HL-60 (cell line): Measurements from ENCODE around the gene RAB26.

Source experiments
- DNase-seq, 2 experiments: peaks; one replicate each; pipeline ENCODE4 v3.0.0-alpha.2; 2010 to 2020; ENCODE audit warnings: low read depth in 1 of 2, low spot score in 1 of 2
- H3K27ac ChIP-seq: fragments of 250-450 bp; sonication (Bioruptor Pico); replicated peaks from 2 replicates; pipeline ENCODE4 v1.5.1; 2020; ENCODE audit warnings: mild to moderate bottlenecking, moderate library complexity
- H3K27me3 ChIP-seq: fragments of 250-450 bp; sonication (Bioruptor Pico); 2 replicates; pipeline ENCODE4 v1.5.1; 2021; ENCODE audit warnings: mild to moderate bottlenecking, moderate library complexity; ENCODE audit not compliant: insufficient read depth, poor library complexity, severe bottlenecking
- H3K4me3 ChIP-seq: replicated peaks from 2 replicates; pipeline ENCODE4 v1.5.1; 2011; ENCODE audit warnings: mild to moderate bottlenecking, control low read depth, low read length; ENCODE audit not compliant: insufficient read depth
- GABPA ChIP-seq: IDR thresholded peaks from 2 replicates; pipeline ENCODE4 v1.6.1; 2012; ENCODE audit warnings: low read depth
- POLR2AphosphoS5 ChIP-seq: IDR thresholded peaks from 2 replicates; pipeline ENCODE4 v1.6.1; 2012; ENCODE audit warnings: low read depth
- SPI1 ChIP-seq: IDR thresholded peaks from 2 replicates; pipeline ENCODE4 v1.6.1; 2012; ENCODE audit warnings: low read depth, mild to moderate bottlenecking, borderline replicate concordance
- TF ChIP-seq, protein P1 (sequence below): IDR thresholded peaks from 2 replicates; pipeline ENCODE4 v1.6.1; 2012; ENCODE audit warnings: low read depth; ENCODE audit not compliant: insufficient replicate concordance
- TF ChIP-seq, protein P2 (sequence below): IDR thresholded peaks from one replicate; pipeline ENCODE4 v1.5.1; 2011; ENCODE audit warnings: low read length, control low read depth, inconsistent platforms; ENCODE audit not compliant: insufficient read depth

The RAB26 gene

DNA sequence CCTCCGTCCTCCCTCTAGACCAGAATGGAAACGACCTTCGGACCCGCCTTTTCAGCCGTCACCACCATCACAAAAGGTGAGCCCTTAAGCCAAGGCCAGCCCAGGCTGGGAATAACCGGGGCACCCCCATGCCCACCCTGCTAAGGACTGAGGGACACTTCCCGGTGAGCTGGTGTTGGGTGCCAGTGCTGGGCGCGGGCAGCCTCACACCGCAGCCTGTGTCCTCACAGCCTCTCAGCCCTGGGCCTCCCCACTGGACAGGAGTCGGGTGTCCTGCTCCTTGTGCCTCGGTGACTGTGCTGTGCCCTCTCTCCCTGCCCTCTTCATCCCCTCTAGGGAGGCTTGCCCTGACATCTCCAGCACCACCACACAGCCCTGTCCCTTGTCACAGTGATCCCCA lies 17.4 kb downstream of the RAB26 start:
- Histone ChIP-seq H3K27ac (no peak overlapping the region), H3K4me3 (no peak overlapping the region), H3K27me3 (no peaks in the 10 kb centered on the region)
- TF ChIP-seq, protein P1, sequence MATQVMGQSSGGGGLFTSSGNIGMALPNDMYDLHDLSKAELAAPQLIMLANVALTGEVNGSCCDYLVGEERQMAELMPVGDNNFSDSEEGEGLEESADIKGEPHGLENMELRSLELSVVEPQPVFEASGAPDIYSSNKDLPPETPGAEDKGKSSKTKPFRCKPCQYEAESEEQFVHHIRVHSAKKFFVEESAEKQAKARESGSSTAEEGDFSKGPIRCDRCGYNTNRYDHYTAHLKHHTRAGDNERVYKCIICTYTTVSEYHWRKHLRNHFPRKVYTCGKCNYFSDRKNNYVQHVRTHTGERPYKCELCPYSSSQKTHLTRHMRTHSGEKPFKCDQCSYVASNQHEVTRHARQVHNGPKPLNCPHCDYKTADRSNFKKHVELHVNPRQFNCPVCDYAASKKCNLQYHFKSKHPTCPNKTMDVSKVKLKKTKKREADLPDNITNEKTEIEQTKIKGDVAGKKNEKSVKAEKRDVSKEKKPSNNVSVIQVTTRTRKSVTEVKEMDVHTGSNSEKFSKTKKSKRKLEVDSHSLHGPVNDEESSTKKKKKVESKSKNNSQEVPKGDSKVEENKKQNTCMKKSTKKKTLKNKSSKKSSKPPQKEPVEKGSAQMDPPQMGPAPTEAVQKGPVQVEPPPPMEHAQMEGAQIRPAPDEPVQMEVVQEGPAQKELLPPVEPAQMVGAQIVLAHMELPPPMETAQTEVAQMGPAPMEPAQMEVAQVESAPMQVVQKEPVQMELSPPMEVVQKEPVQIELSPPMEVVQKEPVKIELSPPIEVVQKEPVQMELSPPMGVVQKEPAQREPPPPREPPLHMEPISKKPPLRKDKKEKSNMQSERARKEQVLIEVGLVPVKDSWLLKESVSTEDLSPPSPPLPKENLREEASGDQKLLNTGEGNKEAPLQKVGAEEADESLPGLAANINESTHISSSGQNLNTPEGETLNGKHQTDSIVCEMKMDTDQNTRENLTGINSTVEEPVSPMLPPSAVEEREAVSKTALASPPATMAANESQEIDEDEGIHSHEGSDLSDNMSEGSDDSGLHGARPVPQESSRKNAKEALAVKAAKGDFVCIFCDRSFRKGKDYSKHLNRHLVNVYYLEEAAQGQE = no peak
- TF ChIP-seq, protein P2, sequence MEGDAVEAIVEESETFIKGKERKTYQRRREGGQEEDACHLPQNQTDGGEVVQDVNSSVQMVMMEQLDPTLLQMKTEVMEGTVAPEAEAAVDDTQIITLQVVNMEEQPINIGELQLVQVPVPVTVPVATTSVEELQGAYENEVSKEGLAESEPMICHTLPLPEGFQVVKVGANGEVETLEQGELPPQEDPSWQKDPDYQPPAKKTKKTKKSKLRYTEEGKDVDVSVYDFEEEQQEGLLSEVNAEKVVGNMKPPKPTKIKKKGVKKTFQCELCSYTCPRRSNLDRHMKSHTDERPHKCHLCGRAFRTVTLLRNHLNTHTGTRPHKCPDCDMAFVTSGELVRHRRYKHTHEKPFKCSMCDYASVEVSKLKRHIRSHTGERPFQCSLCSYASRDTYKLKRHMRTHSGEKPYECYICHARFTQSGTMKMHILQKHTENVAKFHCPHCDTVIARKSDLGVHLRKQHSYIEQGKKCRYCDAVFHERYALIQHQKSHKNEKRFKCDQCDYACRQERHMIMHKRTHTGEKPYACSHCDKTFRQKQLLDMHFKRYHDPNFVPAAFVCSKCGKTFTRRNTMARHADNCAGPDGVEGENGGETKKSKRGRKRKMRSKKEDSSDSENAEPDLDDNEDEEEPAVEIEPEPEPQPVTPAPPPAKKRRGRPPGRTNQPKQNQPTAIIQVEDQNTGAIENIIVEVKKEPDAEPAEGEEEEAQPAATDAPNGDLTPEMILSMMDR = no peak
- no peak for TF ChIP-seq POLR2AphosphoS5
- TF ChIP-seq SPI1 = no peak
- no peak for TF ChIP-seq GABPA
- DNase-seq = no peak

- Histone ChIP-seq H3K27me3 (no peaks in the 10 kb centered on the region), H3K27ac (no peak overlapping the region), H3K4me3 (no peak overlapping the region)
- DNase-seq = no peak
- TF ChIP-seq POLR2AphosphoS5 (no peak), GABPA (no peak), SPI1 (no peak)
- TF ChIP-seq, protein P2 = no peak
- TF ChIP-seq, protein P1 = no peak
Measured at GRCh38 chr16:2166263-2167067, 18.0 kb downstream of the RAB26 start.

DNA sequence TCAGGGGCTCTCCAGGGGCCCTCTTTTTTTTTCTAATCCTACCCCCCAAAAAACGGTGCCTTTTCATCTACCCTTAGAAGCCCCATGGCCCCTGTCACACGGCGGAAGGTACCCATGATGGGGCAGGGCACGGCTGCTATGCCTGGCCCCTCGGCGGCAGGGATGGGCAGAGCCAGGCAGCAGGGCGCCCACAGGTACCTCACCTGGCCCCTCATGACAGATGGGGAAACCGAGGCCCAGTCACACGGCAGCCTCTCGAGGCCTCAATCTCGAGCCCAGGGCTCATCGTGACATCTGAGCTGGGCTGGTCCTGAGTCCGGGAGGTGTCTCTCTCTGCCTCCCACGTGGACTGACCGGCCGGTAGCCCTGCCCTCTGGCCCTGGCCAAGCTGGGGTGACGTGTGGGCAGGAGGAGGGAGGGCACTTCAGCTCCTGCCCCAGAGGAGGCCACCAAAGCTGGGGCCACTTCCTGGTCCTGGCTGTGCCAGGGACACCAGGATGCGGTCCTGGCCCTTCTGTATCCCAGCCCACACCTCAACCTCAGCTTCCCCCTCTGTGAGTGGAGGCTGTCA lies 18.7 kb downstream of the RAB26 start:
- H3K27ac ChIP-seq = no peak overlapping the region
- H3K27me3 ChIP-seq = no peaks in the 10 kb centered on the region
- H3K4me3 ChIP-seq = no peak overlapping the region
- no peak for DNase-seq
- no peak for TF ChIP-seq GABPA
- TF ChIP-seq SPI1 = no peak
- TF ChIP-seq, protein P2 = no peak
- TF ChIP-seq, protein P1 = no peak
- no peak for TF ChIP-seq POLR2AphosphoS5
